ENCODE measurements around the gene P4HTM. TPM values are rescaled to one million over a fixed set of nuclear protein-coding genes. Genes with fewer than 3 reads are reported as not detected.

Gene P4HTM
- total RNA-seq (ENCODE audit: insufficient read depth, low replicate concordance) = 53.0 TPM

- DNase-seq (ENCODE audit: low spot score) = peak; percentile 97
Observed at GRCh38 chr3:48989796-48990635, at the start of gene P4HTM. Gene P4HTM (plus strand): TSS chr3:48990241. CDS start chr3:48990257, 16 bp downstream.

- no peak for DNase-seq (ENCODE audit: low spot score)
Observed at GRCh38 chr3:48945432-48945831, 44.6 kb upstream of the P4HTM start.

DNA sequence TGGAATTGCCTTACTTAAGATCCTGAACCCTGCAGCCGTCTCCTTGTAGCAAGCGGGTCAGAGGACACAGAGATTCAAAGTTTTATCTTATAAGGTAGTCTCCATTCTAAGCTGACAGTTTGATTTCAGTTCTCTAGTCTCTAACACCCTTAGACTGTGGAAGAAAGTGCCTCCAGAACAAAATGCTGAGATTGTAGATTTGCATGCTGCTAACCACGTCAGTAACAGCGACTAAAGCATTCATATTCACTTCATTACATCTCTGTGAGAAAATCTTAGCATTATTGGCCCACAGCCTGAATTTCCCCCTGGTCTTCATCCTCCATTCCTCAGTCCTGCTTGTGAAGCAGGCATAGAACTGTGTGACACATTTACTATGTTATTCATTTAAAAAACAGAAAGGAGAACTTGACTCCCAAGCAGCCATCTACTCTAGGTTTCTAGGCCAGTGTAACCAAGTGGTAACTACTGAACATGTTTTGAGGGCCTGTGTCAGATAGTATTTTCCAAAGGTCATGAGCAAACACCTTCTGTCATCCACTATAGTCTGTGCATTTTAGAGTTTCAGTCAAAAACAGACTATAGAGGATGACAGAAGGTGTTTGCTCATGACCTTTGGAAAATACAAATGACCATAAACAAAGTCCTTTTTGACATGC lies 44.0 kb upstream of the P4HTM start:
- no peak for DNase-seq (ENCODE audit: low spot score)

GRCh38 chr3:48949376-48949717 lies 40.7 kb upstream of the P4HTM start:
- DNase-seq (ENCODE audit: low spot score) = no peak

DNA sequence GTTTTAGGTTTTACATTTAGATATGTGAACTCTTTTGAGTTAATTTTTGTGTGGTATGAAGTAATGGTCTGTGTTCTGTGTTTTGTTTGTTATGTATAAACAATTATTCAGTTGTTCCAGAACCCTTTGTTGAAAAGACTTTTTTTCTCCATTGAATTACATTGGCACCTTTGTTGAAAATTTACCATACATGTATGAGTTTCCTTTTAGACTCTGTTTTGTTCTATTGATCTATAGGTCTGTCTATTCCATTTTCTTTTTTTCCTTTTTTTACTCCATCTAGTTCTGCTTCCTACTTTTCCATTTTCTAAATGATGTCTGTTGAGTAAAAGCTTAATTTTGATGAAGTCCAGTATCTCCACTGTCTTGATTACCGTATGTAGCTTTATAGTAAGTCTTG lies 40.0 kb upstream of the P4HTM start:
- no peak for DNase-seq (ENCODE audit: low spot score)

- no peak for DNase-seq (ENCODE audit: low spot score)
Observed at GRCh38 chr3:48951764-48952163, 38.3 kb upstream of the P4HTM start.

GRCh38 chr3:48952510-48953118 lies 37.4 kb upstream of the P4HTM start:
- DNase-seq (ENCODE audit: low spot score) = no peak

GRCh38 chr3:48957006-48957705 lies 32.9 kb upstream of the P4HTM start:
- no peak for DNase-seq (ENCODE audit: low spot score)

- DNase-seq (ENCODE audit: low spot score) = no peak
Observed at GRCh38 chr3:48960841-48961413, 29.1 kb upstream of the P4HTM start.

GRCh38 chr3:48962340-48962739 lies 27.7 kb upstream of the P4HTM start:
- no peak for DNase-seq (ENCODE audit: low spot score)

DNA sequence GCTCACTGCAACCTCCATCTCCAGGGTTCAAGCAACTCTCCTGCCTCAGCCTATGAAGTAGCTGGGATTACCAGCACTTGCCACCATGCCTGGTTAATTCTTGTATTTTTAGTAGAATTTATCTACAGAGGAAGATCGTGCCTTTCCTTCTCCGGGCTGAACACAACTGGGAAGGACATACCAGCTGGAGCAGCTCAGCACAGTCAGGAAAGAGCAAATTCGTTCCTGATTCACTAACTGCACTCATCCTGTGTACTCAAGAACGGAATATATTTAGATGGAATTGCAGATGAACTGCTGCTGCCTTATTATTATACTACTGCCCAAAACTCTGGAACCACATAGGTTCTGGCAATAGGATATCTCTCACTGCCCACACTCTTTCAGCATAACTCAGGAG lies 27.1 kb upstream of the P4HTM start:
- DNase-seq (ENCODE audit: low spot score) = no peak

- no peak for DNase-seq (ENCODE audit: low spot score)
Observed at GRCh38 chr3:48963591-48963990, 26.4 kb upstream of the P4HTM start.

DNA sequence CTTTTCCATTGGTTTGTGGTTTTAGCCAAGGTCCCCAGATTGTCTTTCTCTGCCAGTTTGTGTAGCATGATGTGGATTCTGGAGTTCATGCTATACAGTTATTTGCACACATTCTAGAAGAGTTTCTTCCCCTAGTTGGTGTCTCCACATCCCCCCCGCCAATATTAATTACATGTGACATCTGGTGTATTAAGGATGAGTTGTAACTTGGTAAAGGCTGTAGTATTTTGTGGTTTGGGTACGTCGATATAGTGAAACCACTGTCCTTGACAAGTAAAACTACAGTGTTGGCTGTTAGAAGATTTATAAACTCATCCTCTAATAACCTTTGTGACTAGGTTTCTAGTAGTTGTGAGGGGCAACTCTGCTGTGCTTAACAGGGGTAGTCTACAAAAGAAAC lies 23.7 kb upstream of the P4HTM start:
- DNase-seq (ENCODE audit: low spot score) = no peak

DNA sequence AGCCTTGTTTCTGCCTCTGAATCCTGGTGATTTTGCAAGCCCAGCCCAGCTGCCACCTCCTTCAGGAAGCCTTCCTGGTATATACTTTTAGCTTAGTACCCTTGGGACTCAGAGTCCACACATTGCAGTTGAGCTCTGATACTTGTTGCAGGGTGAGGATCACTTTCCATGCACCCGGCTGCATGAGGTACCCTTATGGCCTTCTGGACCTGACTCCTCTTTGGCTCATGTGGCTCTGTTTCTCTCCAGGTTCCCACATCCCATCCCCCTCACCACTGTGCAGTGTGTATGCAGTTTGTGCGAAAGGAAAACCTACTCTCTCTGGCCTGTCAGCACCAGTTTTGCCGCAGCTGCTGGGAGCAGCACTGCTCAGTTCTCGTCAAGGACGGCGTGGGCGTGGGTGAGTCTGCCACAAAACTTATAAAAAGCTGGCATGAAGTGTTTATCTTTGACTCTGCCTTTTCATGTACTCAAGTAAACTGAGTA lies 23.1 kb upstream of the P4HTM start:
- no peak for DNase-seq (ENCODE audit: low spot score)

DNA sequence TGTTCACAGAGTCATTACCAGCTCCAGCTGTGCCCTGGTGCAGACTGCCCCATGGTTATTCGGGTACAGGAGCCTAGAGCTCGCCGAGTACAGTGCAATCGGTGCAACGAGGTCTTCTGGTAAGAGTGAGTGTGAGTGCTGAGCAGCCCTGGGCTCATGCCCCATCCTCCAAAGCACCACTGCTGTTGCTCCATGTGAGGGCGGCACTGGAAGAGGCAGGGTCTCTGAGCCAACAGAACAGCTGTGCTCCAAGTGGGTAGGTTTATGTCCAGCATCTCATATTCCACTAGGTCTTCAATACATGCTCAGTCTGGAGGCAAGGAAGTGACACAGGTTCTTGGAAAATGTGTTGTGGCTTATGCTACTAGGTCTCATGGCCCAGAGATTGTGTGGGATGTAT lies 19.5 kb upstream of the P4HTM start:
- no peak for DNase-seq (ENCODE audit: low spot score)

- DNase-seq (ENCODE audit: low spot score) = no peak
Observed at GRCh38 chr3:48974076-48974864, 15.8 kb upstream of the P4HTM start.

DNA sequence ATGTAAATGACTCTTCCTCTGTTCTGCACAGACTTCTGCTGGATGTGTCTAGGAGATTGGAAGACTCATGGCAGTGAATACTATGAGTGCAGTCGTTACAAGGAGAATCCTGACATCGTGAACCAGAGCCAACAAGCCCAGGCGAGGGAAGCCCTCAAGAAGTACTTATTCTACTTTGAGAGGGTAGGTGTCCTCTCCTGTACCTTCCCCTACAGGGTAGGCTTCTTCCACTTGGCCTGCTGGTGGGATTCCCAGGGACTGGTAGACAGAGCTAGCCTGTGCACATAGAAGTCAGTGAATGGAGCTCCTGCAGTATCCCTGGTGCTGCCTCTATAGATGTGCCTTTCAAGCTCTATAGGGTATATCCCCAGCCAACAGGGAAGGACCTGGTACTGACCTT lies 10.6 kb upstream of the P4HTM start:
- DNase-seq (ENCODE audit: low spot score) = no peak

GRCh38 chr3:48980295-48980694 lies 9.7 kb upstream of the P4HTM start:
- no peak for DNase-seq (ENCODE audit: low spot score)

DNA sequence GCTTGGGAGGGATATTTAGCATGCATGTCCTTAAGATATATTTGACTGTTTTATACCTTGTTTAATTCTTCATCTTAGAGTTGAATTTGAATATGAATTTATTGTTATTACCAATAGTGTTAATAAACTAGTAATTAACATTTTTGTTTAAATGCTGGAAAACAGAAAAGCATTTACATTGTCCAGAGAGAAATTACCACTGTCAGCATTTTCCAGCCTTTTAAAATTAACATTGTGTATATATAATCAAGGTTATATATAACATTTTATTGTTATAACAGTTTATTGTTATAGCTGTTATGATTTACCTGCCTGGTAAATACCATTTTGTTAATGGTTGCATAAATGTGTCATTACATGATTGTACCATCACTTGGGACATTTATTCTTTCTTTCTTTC lies 8.0 kb upstream of the P4HTM start:
- DNase-seq (ENCODE audit: low spot score) = no peak

- DNase-seq (ENCODE audit: low spot score) = no peak
Observed at GRCh38 chr3:48982686-48983085, 7.4 kb upstream of the P4HTM start.

DNA sequence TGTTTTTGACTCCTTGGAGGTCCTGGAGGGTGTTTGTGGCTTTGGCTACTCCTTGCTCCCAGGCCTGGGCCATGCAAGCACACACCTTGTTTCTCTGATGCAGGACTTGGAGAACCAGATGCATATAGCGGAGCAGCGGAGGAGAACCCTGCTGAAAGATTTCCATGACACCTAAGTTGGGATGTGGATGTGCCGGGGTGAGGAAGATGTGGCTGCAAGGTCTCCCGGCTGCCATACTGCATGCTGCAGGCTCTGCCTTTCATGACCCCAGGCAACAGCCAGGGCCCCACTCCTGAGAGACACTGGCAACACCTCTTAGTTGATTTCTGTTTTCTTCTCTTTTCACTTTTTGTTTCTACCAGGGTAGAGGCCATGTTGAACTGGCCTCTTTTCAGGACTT lies 6.9 kb upstream of the P4HTM start:
- no peak for DNase-seq (ENCODE audit: low spot score)
